ENCODE results near the gene RNF20.

- no peak for TF ChIP-seq CTCF (IDR thresholded peaks at IDR 0.05 in 4 of 5, conservative IDR thresholded peaks at IDR 0.05 in 1 of 5)
- TF ChIP-seq POLR2A (IDR thresholded peaks at IDR 0.05) = no peak
Observed at GRCh38 chr9:101484046-101484445, 49.6 kb upstream of the RNF20 start.

Data from gastrocnemius medialis (tissue), 4 donors.